PC-3 (cell line): Measurements from ENCODE around the gene LCE1E. TPM values are rescaled to one million over a fixed set of nuclear protein-coding genes. Genes with fewer than 3 reads are reported as not detected.

Experiments used
- ATAC-seq: fragments of 200-7000 bp; cut with Tn5 transposase; 2 replicates; pipeline ENCODE4 v1.9.1; 2020; ENCODE audit warnings: mild to moderate bottlenecking, moderate library complexity
- BruUV-seq: library from RNA; stranded (reverse); fragments of 400-500 nt; replicated peaks from 2 replicates; lab custom pipeline; 2021; lab: Mats Ljungman, UMichigan
- CTCF ChIA-PET: fragments of 300-600 bp; sonication (Branson Sonifier 250); formaldehyde crosslinking; loops from one replicate; lab custom pipeline; 2022; ENCODE audit warnings: antibody characterized with exemption; lab: Charles Lee
- POLR2A ChIA-PET: fragments of 300-600 bp; sonication (Branson Sonifier 250); formaldehyde crosslinking; loops from one replicate; lab custom pipeline; 2022; ENCODE audit warnings: antibody characterized with exemption; ENCODE audit not compliant: unreplicated experiment; lab: Charles Lee
- DNase-seq: peaks from one replicate; pipeline ENCODE4 v3.0.0-alpha.2; 2015
- H2AFZ ChIP-seq: fragments of 300-600 bp; sonication (generic); 2 replicates; pipeline ENCODE4 v1.6.0; 2016; ENCODE audit warnings: antibody characterized with exemption, low read length
- H3F3A ChIP-seq: fragments of 300-600 bp; sonication (generic); one replicate; pipeline ENCODE4 v1.6.0; 2017; ENCODE audit warnings: antibody characterized with exemption, low read length, control low read depth, mild to moderate bottlenecking; ENCODE audit not compliant: unreplicated experiment
- H3K27ac ChIP-seq: fragments of 300-600 bp; sonication (generic); 2 replicates; pipeline ENCODE4 v1.5.1; 2016; ENCODE audit warnings: mild to moderate bottlenecking, low read length
- H3K27me3 ChIP-seq: fragments of 300-600 bp; sonication (generic); 2 replicates; pipeline ENCODE4 v1.6.1; 2016; ENCODE audit warnings: low read length, mixed read lengths
- H3K36me3 ChIP-seq: fragments of 300-600 bp; sonication (generic); 2 replicates; pipeline ENCODE4 v1.6.1; 2016; ENCODE audit warnings: low read depth, mixed run types, low read length, mixed read lengths
- H3K4me1 ChIP-seq: fragments of 300-600 bp; sonication (generic); 2 replicates; pipeline ENCODE4 v1.5.1; 2016; ENCODE audit warnings: low read length; ENCODE audit not compliant: insufficient read depth
- H3K4me2 ChIP-seq: fragments of 300-600 bp; sonication (generic); 2 replicates; pipeline ENCODE4 v1.6.0; 2016; ENCODE audit warnings: low read length
- H3K4me3 ChIP-seq: fragments of 300-600 bp; sonication (generic); 2 replicates; pipeline ENCODE4 v1.5.1; 2016; ENCODE audit warnings: mild to moderate bottlenecking, low read length, mixed read lengths
- H3K79me2 ChIP-seq: fragments of 300-600 bp; sonication (generic); 2 replicates; pipeline ENCODE4 v1.6.1; 2017; ENCODE audit warnings: low read length, mixed read lengths
- H3K9ac ChIP-seq: fragments of 300-600 bp; sonication (generic); 2 replicates; pipeline ENCODE4 v1.6.0; 2016; ENCODE audit warnings: mild to moderate bottlenecking, low read length
- H3K9me2 ChIP-seq: fragments of 300-600 bp; sonication (generic); replicated peaks from 2 replicates; pipeline ENCODE4 v1.6.1; 2016; ENCODE audit warnings: mixed run types, low read length, mixed read lengths
- H3K9me3 ChIP-seq: fragments of 300-600 bp; sonication (generic); 2 replicates; pipeline ENCODE4 v1.6.1; 2016; ENCODE audit warnings: low read length, mixed read lengths
- H4K20me1 ChIP-seq: fragments of 300-600 bp; sonication (generic); 2 replicates; pipeline ENCODE4 v1.6.1; 2016; ENCODE audit warnings: low read length, mixed read lengths
- CTCF ChIP-seq: fragments of 300-600 bp; sonication (generic); conservative IDR thresholded peaks from 2 replicates; pipeline ENCODE4 v1.5.1; 2017; ENCODE audit warnings: antibody characterized with exemption, low read depth, mild to moderate bottlenecking, low read length
- EZH2 ChIP-seq: fragments of 300-600 bp; sonication (generic); IDR thresholded peaks from one replicate; pipeline ENCODE4 v1.6.1; 2017; ENCODE audit warnings: antibody characterized with exemption, mild to moderate bottlenecking, low read length; ENCODE audit not compliant: unreplicated experiment
- EZH2phosphoT487 ChIP-seq: fragments of 300-600 bp; sonication (generic); IDR thresholded peaks from 2 replicates; pipeline ENCODE4 v1.6.1; 2018; ENCODE audit warnings: mild to moderate bottlenecking, antibody characterized with exemption, low read length, borderline replicate concordance
- intact Hi-C: fragments of 100-400 bp; cut with micrococcal nuclease; formaldehyde crosslinking; loops from 2 replicates; pipeline ENCODE4 v1.9.0; 2023
- total RNA-seq: library from RNA; depleted of rRNA; stranded (reverse); fragments of >200 nt; gene quantifications from 2 replicates; pipeline ENCODE4 v1.2.3, GENCODE V29; 2014

The LCE1E gene
- total RNA-seq, 1 experiment from 2014 or later = not detected

DNA sequence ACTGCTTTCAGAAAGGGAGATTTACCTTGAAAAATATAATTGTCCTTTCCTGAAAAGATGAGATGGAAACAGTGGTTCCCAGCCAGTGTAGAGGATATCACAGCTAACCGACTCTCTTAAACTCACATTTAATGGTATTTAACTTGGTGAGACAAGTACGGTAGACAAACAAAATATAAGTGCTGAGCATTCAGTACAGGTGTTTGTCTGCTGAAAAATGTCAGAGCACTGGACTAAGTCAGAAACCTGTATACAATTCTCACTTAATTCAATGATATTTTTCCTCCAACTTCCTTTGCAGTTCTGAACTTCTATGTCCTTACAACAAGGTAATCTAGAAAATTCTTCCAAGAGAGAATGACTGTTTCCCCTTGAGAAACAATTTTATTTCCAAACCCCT is 25.6 kb downstream of the LCE1E start, which contains the start of gene LCE1B:
Gene LCE1B (plus strand): TSS at position 301 of the 400 bp plus-strand sequence. CDS start 476 bp downstream, outside the sequence.
- no peak within 1 kb of the TSS for H3K4me3 ChIP-seq
- H3K4me2 ChIP-seq = no peak within 1 kb of the TSS
- no peaks in the 10 kb centered on the region for H3K79me2 ChIP-seq
- no peaks in the 10 kb centered on the region for H4K20me1 ChIP-seq
- no peak within 1 kb of the TSS for H2AFZ ChIP-seq
- DNase-seq = no peak
- H3K9me2 ChIP-seq = no peaks in the 10 kb centered on the region
- BruUV-seq = no TSS peak
- ChIA-PET POLR2A (interaction anchor here (0.7 kb wide), 1 partner anchor 154 kb away, joined by 4 read pairs; no protein-coding TSS in a partner anchor), CTCF (no interaction called here)
- H3F3A ChIP-seq = no peaks in the 10 kb centered on the region
- TF ChIP-seq CTCF (no peak), EZH2phosphoT487 (no peak), EZH2 (no peak)
- no peak for ATAC-seq
- no peaks in the 10 kb centered on the region for H3K9me3 ChIP-seq
- H3K27ac ChIP-seq = no peak within 1 kb of the TSS
- H3K36me3 ChIP-seq = no peaks in the 10 kb centered on the region
- H3K4me1 ChIP-seq = no peaks in the 10 kb centered on the region
- H3K9ac ChIP-seq = no peak within 1 kb of the TSS
- intact Hi-C loops = no loop called here
- H3K27me3 ChIP-seq = peaks cover 36% of the 10 kb centered on the region

- ATAC-seq (no peak), DNase-seq (peak; percentile 29)
- H3K4me2 ChIP-seq = no peak overlapping the region
- ChIA-PET CTCF (no interaction called here), POLR2A (no interaction called here)
- no peaks in the 10 kb centered on the region for H3K79me2 ChIP-seq
- H3K4me1 ChIP-seq = no peaks in the 10 kb centered on the region
- no peaks in the 10 kb centered on the region for H4K20me1 ChIP-seq
- H3K27ac ChIP-seq = no peak overlapping the region
- H3K27me3 ChIP-seq = peaks cover 21% of the 10 kb centered on the region
- TF ChIP-seq EZH2phosphoT487 = no peak
- TF ChIP-seq CTCF = no peak
- TF ChIP-seq EZH2 = no peak
- H3K9me3 ChIP-seq = no peaks in the 10 kb centered on the region
- H3K9me2 ChIP-seq = no peaks in the 10 kb centered on the region
- H3K4me3 ChIP-seq = no peak overlapping the region
- BruUV-seq = no TSS peak
- no peaks in the 10 kb centered on the region for H3K36me3 ChIP-seq
- no peak overlapping the region for H3K9ac ChIP-seq
- no peak overlapping the region for H2AFZ ChIP-seq
- intact Hi-C loops = no loop called here
- no peaks in the 10 kb centered on the region for H3F3A ChIP-seq
Observed at GRCh38 chr1:152817309-152817708, 31.3 kb downstream of the LCE1E start.

- BruUV-seq = no TSS peak
- ChIA-PET POLR2A (no interaction called here), CTCF (no interaction called here)
- Histone ChIP-seq H3K4me1 (no peaks in the 10 kb centered on the region), H3K79me2 (no peaks in the 10 kb centered on the region), H3K9me2 (no peaks in the 10 kb centered on the region), H3K27ac (no peak overlapping the region), H3K9me3 (no peaks in the 10 kb centered on the region), H3K36me3 (no peaks in the 10 kb centered on the region), H3K9ac (no peak overlapping the region), H3K4me2 (no peak overlapping the region), H3F3A (no peaks in the 10 kb centered on the region), H3K27me3 (peaks cover 54% of the 10 kb centered on the region), H2AFZ (no peak overlapping the region), H3K4me3 (no peak overlapping the region), H4K20me1 (no peaks in the 10 kb centered on the region)
- no peak for DNase-seq
- TF ChIP-seq EZH2 = no peak
- no peak for TF ChIP-seq CTCF
- TF ChIP-seq EZH2phosphoT487 = no peak
- intact Hi-C loops = no loop called here
- ATAC-seq = no peak
Observed at GRCh38 chr1:152823294-152823693, 37.2 kb downstream of the LCE1E start.
